Parathyroid adenoma (tissue), 2 donors: ENCODE data around the gene SDK2.

Experiments used
- H2AFZ ChIP-seq: fragments of 300-600 bp; sonication (generic); one replicate; pipeline ENCODE4 v1.7.0; 2017; ENCODE audit warnings: antibody characterized with exemption, mild to moderate bottlenecking
- H3K27ac ChIP-seq: fragments of 300-600 bp; sonication (generic); one replicate; pipeline ENCODE4 v1.7.0; 2017
- H3K27me3 ChIP-seq: fragments of 300-600 bp; sonication (generic); one replicate; pipeline ENCODE4 v1.7.0; 2017; ENCODE audit warnings: low read length; ENCODE audit not compliant: control insufficient read depth, insufficient read depth
- H3K36me3 ChIP-seq: fragments of 300-600 bp; sonication (generic); one replicate; pipeline ENCODE4 v1.7.0; 2017; ENCODE audit warnings: low read length; ENCODE audit not compliant: control insufficient read depth, insufficient read depth
- H3K4me1 ChIP-seq: fragments of 300-600 bp; sonication (generic); one replicate; pipeline ENCODE4 v1.7.0; 2017; ENCODE audit warnings: control low read depth
- H3K4me2 ChIP-seq: fragments of 300-600 bp; sonication (generic); one replicate; pipeline ENCODE4 v1.7.0; 2017; ENCODE audit warnings: low read length
- H3K4me3 ChIP-seq: fragments of 300-600 bp; sonication (generic); one replicate; pipeline ENCODE4 v1.7.0; 2017; ENCODE audit warnings: low read depth, low read length
- H3K79me2 ChIP-seq: fragments of 300-600 bp; sonication (generic); one replicate; pipeline ENCODE4 v1.7.0; 2017; ENCODE audit warnings: control low read depth
- H3K9ac ChIP-seq: fragments of 300-600 bp; sonication (generic); one replicate; pipeline ENCODE4 v1.7.0; 2017; ENCODE audit warnings: mild to moderate bottlenecking
- H3K9me3 ChIP-seq: fragments of 300-600 bp; sonication (generic); one replicate; pipeline ENCODE4 v1.7.0; 2017; ENCODE audit warnings: low read length; ENCODE audit not compliant: control insufficient read depth
- CTCF ChIP-seq: fragments of 300-600 bp; sonication (generic); IDR thresholded peaks from one replicate; pipeline ENCODE4 v1.7.0; 2017; ENCODE audit warnings: antibody characterized with exemption, mild to moderate bottlenecking
- donor health status: primary hyperparathyroidism.

The SDK2 gene

DNA sequence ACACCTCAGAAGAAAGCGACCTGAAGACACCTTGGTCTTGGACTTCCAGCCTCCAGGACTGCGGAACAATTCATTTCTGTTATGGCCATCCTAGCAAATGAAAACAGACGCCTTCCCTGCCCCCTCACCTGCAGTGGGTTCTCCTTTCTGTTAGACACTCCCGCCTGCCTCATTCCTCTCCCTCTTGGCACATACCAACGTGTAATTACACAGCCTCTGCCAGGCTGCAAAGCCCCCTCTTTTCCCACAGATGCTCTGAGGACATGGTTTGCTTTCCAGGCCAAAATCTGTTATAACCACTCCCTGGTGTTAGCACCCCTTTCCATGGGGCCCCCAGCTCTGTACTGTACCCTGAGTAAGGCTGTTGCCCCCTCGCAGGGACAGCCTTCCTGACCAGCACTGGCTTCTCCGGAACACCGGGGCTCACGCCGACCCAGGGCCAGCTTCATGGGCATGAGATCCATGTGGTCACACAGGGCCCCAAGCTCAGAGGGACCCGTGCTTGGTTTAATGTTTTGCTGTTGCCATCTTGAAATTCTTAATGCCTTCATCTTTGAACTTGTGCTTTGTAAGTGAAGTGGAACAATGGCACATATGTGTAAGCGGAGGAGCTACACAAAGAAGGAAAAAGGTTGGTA is 64.1 kb downstream of the SDK2 start:
- Histone ChIP-seq H2AFZ (no peak overlapping the region), H3K9me3 (no peaks in the 10 kb centered on the region), H3K4me3 (no peak overlapping the region), H3K4me1 (no peaks in the 10 kb centered on the region), H3K36me3 (no peaks in the 10 kb centered on the region), H3K79me2 (no peaks in the 10 kb centered on the region), H3K9ac (no peak overlapping the region), H3K27me3 (no peaks in the 10 kb centered on the region), H3K27ac (no peak overlapping the region), H3K4me2 (no peak overlapping the region)
- no peak for TF ChIP-seq CTCF

- no peaks in the 10 kb centered on the region for H3K79me2 ChIP-seq
- no peak for TF ChIP-seq CTCF
- no peak overlapping the region for H2AFZ ChIP-seq
- no peak overlapping the region for H3K4me2 ChIP-seq
- no peak overlapping the region for H3K4me3 ChIP-seq
- no peaks in the 10 kb centered on the region for H3K9me3 ChIP-seq
- no peak overlapping the region for H3K9ac ChIP-seq
- H3K27me3 ChIP-seq = no peaks in the 10 kb centered on the region
- H3K27ac ChIP-seq = no peak overlapping the region
- H3K4me1 ChIP-seq = no peaks in the 10 kb centered on the region
- no peaks in the 10 kb centered on the region for H3K36me3 ChIP-seq
These were observed 67.6 kb downstream of the SDK2 start for GRCh38 chr17:73576556-73577098.

- no peak overlapping the region for H3K27ac ChIP-seq
- no peak overlapping the region for H3K4me2 ChIP-seq
- no peak for TF ChIP-seq CTCF
- H3K36me3 ChIP-seq = no peaks in the 10 kb centered on the region
- H3K79me2 ChIP-seq = no peaks in the 10 kb centered on the region
- H3K9ac ChIP-seq = no peak overlapping the region
- no peaks in the 10 kb centered on the region for H3K4me1 ChIP-seq
- H3K9me3 ChIP-seq = no peaks in the 10 kb centered on the region
- H3K4me3 ChIP-seq = no peak overlapping the region
- no peaks in the 10 kb centered on the region for H3K27me3 ChIP-seq
- no peak overlapping the region for H2AFZ ChIP-seq
These were observed 68.6 kb downstream of the SDK2 start for GRCh38 chr17:73575470-73576221.

- no peak for TF ChIP-seq CTCF
- no peaks in the 10 kb centered on the region for H3K27me3 ChIP-seq
These were observed 72.6 kb downstream of the SDK2 start for GRCh38 chr17:73571511-73572130.

More at GRCh38 chr17:73571511-73572130, 72.6 kb downstream of the SDK2 start:
- Histone ChIP-seq H2AFZ (no peak overlapping the region), H3K4me1 (no peaks in the 10 kb centered on the region), H3K79me2 (no peaks in the 10 kb centered on the region), H3K4me3 (no peak overlapping the region), H3K9me3 (no peaks in the 10 kb centered on the region), H3K9ac (no peak overlapping the region), H3K27ac (no peak overlapping the region), H3K36me3 (no peaks in the 10 kb centered on the region), H3K4me2 (no peak overlapping the region)
